HT-29 (cell line): ENCODE measurements around the gene GID4. TPM values are rescaled to one million over a fixed set of nuclear protein-coding genes. Genes with fewer than 3 reads are reported as not detected.

Experiments used
- DNase-seq: peaks from one replicate; pipeline ENCODE4 v3.0.0-alpha.2; 2015; ENCODE audit warnings: low spot score
- total RNA-seq: library from RNA; depleted of rRNA; stranded (reverse); fragments of >200 nt; shearing (Covaris generic); gene quantifications from 2 replicates; pipeline ENCODE4 v1.2.3, GENCODE V29; 2014

Gene GID4
- total RNA-seq, 1 experiment from 2014 or later: 1.5 TPM

DNA sequence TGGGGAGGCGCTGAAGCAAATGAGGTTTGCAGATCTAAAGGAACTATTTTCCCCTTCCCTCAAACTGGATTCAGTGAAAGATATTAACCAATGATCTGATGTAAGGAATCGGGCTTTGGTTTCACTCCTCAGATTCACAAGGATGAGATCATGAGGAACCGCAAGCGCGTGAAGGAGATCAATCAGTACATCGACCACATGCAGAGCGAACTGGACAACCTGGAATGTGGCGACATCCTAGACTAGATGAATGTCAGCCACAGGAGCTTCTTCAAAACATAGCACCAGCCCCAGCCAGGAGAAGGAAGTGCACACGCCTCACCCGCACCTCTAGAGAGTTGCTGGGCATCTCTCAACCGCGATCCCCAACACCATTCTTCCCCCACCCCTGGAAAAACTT, 22.8 kb upstream of the GID4 start:
- no peak for DNase-seq

DNA sequence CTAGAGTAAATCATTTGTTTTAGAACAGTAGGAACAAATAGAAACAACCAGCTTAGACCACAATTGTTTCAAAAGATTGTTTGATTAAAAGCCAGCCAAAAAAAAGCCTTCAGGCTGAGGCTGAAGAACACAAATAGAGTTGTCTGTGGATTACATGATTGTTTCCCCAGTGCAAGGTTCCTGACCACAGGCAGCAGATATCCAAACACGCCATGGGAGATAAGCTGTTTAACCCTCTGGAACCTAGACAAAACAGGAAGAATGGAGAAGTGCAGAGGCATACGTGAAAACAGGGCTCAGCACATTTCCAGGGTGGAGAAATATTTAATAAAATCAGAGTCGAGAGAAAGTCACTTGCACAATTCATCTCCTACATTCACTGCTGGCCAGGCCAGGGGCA, 21.2 kb upstream of the GID4 start:
- DNase-seq: no peak

DNA sequence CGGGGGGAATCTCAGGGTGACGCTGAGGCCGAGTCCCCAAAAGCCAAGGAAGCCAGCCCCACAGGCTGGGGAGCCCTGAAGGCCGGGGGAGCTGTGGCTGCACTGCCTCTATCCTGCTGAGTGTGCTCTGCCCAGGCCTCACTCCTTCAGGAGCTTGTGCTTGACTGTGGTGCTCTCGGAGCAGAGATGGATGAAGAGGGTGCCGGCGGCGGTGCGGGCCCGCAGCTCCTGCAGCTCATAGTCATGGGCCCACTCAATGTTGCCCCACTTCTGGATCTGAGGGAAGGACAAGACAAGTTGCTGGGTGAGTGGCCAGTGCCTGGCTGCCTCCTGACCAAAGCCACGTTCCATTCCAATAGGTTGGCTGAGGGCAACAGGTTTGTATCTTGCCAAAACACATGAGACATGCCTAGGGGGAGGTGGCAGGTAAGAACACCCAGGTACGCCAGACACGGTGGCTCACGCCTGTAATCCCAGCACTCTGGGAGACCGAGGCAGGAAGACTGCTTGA, 20.7 kb upstream of the GID4 start:
- DNase-seq: no peak

DNA sequence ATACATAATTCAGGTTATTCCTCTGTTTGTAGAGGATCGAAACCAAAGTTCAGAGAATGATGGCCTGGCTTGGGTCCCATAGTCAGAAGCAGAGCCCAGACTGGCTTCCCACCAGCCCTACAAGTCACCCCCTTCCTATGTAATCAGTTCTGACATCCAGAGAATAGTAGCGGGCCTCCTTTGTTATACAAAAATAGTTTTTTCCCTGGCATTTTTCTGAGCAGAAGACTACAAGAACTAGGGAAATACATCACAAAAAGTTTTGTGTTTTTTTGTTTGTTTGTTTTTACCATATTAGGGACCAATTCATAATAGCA, 19.4 kb upstream of the GID4 start:
- DNase-seq: no peak

DNA sequence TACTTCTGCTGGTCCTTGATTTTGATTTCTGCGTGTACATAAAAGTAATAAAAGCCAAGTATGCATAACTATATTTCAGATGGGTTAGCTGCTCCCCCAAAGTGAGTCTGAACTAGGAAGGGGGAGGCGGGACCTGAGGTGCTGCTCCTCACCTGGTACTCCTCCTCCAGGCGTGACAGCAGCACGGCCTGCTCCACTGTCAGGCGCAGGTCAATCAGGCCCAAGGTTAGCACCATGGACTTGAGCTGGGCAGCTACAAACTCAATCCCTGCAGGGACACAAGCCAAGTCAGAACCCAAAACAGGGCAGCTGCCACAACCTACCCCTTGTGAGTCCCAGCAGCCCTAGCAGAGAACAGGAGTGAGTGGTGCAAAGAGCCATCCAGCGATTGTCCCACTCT, 18.2 kb upstream of the GID4 start:
- no peak for DNase-seq

DNA sequence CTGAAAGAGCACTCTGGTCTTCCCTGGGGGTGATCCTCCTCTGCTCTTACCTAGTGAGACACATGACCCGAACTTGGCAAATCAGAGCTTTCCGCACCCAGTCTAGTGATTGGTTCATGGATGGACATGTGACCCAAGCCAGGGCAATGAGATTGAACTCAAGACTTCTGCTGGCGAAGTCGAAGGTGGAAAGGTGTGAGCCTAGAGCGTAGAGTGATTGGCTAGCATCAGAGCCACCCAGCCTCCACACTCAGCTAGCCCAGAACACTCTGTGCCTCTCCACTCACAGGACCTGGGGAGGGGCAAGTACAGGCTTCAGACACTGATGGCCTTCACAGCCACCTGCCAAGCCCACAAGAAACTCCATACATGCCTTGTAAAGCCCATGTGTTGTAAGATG, 17.8 kb upstream of the GID4 start:
- no peak for DNase-seq

DNA sequence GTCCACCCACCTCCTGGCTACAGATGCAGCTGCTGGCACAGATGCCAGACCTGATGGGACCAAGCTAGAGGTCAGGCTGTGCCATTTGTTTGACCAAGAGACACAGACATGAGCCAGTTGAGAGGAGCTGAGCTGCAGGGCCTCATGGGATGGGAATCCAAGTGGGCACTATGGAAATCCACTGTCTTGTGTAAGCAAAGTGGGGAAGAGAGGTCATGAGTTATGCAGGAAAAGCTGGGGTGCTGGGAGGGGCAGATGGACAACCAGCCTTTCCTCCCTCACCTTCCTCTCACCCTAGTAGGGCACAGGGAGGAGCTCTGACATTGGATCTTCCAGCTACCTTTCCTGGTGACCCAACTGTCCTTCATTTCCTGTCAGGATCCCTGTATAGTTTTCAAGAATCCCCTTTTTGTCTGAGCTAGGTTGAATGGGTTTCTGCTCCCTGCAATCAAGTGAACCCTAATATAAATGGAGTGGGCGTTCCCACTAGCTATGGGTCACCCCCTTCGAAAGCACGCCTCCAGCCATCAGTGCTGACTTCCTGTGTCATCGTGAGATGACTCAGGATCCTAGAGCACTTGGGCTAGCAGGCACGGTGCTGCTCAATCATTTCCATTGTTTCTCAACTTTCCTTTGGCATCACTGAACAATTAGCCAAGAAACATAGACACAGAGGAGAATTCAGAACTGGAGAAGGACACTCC, 13.8 kb upstream of the GID4 start:
- no peak for DNase-seq

DNA sequence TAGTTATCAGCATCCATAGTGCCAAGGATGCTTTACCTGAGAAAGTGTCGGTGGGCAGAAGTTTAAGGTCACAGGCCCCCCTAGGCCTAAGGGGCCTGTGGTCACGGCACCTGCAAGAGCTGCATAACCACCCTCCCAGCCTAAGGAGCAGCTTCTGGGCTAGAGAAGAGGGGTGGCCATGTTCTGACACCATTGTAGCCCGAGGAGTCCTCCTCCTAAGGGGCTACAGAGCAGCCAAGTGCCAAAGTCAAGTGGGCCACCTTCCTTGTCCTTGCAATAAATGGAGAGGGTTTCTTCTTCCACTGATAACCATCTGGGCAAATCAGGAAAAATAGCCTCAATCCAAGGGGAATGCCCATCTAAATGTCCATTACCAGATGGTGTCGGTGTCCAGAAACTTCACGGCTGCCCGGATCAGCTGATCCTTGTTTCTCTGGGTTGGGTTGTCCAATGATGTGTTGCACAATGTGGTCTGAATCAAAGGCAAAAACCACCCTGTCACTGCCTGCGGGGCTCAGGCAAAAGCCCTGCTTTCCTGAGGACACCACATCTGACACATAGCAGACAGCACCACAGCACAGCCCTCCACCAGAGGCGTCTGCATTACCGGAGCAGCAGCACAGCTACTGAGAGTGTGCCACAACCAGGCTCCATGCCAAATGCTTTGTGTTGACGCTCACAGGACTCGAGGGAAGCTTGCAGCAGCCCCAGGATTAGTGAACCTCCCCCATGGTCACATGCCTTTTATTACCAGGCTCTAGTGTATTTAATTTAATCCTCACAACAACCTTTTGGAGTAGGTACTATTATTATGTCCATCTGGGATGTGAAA, 13.0 kb upstream of the GID4 start:
- no peak for DNase-seq

DNA sequence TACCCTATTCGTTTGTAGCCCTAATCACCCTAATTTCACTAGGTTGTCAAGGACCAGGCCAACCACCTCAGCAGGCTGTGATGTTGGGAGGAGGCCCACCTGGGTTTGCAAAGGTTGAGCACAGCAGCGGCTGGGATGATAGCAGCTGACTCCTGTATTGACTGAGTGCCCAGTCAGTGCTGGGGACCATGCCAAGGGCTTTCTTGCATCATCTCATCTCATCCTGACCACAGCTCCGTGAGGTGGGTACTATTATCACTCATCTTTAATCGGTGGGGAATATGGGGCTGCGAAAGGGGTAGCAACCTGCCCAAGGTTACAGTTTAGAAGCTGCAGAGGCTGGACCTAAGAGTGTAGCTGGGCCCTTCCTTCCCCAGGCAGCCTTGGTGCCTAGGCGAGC, 11.9 kb upstream of the GID4 start:
- DNase-seq: no peak

DNA sequence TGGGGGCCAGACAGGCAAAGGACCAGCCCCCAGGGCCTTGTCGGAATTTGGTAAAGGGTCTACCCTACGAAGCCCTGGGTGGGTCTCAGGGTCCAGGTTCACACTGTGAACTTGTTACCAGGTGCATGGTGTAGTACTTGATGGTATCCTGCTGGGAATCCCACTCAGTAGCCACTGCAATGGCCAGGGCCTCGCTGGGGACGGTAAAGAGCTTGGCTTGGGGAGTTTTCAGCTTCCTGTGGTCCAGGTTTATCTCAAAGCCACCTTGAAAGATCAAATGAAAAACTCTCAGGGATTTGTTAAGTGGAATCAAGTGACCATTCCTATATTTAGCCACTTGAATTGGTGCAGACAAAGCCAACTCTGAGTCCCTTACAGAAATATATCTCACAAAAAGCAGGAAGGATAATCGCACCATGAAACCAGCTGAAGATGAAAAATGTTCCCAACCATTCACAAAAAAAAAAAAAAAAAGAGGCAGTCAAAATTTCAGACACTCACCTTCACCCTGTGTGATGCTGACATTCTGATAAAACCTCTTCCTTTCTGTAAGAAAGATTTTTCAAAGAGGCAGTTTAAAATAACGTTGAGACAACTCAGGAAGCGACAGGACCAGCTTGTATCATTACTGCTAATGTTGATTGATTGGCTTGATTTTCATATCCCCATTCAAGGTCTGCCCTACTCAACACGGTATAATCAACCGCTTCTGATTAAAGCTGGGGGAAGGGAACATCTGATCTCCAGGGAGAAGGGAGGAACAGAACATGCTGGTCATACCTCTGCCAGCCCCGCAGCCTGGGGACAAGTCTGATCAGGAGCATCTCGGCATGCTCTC, 10.9 kb upstream of the GID4 start:
- DNase-seq: no peak

DNA sequence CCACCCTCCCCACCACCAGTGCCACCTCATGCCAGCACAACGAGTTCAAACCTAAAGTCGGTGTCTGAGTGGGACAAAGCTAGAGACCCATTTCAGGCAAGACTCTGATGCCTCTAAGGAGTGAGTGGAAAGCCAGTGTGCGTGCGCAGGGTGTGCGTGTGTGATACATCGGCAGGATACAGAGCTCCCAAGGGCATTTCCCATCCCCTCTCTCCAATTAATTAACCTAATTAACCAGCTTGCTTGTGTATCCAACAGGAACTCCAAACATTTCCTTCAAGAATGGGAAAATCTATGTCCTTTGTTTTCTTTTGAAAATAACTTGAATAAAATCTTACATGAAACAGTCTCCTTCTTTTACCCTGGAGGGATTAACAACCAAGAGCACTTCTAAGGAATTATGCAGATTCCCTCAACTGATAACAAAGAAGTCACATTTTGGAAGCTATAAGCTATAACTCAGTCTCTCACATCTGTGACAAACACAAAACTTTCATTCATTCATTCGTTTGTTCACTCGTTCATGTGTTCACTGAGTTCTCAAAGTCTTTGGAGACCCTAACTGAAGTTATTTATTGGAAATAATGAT, 10.2 kb upstream of the GID4 start:
- no peak for DNase-seq

DNA sequence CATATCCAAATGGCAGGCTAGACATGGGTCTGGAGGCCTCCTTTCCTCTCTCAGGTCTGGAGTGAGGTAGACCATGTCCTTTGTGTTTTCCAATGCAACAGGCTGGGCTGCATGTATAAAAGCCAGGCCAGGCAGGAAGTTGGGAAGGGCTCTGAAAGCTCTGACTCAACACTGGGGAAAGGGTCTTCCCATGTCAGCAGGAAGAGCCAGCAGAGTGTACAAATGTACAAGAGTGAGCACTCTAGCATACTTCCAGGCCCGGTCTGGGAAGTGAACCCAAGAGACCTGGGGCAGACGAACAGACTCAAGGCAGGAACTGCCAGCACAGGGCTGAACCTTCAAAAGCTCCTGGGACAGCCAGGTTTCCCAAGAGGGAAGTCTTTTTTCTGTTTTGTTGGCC, 7.3 kb upstream of the GID4 start:
- no peak for DNase-seq

DNA sequence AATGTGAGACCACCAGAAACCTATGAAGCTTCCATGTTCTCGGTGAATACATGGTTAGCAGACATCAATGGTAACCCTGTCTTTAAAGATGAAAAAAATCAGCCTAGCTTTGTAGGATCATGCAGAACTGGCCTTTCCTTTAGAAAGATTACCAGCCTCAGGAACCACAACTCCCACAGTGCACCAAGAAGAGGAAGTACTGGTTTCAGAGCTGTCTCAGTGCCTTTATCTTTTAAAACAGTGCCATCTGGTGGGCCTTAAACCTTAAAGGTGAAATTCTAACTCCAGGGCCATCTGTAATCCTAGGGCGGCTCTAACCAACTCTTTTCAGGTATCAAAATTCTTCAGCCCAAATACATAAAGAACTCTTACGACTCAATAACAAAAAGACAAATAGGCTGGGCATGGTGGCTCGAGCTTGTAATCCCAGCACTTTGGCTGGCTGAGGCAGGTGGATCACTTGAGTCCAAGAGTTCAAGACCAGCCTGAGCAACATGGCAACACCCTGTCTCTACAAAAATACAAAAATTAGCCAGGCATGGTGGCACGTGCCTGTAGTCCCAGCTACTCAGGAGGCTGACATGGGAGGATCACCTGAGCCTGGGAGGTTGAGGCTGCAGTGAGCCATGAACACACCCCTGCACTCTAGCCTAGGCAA, 5.6 kb upstream of the GID4 start:
- DNase-seq: peak; percentile 78

DNA sequence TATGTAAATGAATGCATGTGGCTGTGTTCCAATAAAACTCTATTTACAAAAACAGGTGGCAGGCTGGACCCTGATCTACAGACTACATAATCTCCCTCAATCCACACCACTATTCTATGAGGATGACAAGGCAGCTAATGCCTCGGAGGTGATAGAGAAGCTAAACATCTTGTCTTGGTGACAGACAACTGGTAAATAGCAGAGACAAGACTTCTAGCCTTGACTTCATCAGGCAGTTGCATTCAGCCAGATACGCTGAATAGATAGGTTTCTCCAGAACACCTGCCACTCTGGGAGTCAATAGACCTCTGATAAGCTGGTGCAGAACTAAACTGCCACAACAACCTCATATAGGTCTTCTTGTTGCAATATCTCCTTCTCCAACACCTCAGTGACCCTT, 3.5 kb upstream of the GID4 start:
- no peak for DNase-seq

DNA sequence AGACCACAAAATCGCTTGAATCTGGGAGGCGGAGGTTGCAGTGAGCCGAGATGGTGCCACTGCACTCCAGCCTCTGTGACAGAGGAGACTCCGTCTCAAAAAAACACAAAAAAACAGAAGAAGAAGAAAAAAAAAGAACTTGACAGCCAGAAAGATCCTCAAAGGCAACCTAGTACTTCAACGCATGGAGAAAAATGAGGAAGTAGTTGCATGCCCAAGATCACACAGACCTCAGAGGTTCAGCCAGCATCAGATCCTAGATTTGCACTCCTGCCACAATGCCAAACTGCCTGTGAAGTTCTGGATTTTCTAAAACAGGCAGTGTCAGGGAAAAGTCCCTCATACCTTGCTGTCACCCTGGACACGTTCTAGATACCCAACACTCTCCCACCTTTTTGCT, 1.7 kb upstream of the GID4 start:
- DNase-seq: no peak

DNA sequence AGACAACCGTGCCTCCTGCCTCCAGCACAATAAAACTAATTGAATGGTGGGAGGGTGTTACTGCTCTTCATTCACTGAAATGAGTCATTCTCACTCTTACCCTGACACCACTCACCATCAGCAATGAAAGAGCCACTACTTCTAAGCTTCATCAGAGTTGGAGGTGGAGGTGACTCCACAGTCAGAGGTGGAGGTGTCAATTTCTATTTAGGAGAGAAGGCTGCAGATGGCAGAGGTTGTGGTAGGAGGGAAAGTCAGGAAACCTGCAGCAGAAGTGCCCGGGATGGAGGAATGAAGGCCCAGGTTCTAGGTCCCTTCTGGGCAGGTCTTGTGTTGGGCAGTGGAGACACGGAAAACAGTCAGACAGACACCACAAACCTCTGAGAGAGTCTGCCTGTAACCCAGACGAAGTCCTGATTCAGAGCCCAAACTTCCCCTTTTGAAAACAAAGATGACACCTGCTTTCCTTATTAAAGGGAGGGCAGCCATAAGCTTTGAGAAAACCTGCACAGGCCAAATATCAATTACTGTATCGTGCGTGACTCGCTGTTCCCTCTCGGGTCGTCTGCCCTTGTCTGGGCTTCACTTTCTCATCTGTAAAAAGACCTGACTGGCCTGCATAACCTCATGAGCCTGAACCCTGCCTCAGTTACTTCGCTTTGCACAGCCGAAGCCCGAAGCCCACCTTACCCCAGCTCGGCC, 908 bp upstream of the GID4 start:
- peak; percentile 9 for DNase-seq

DNA sequence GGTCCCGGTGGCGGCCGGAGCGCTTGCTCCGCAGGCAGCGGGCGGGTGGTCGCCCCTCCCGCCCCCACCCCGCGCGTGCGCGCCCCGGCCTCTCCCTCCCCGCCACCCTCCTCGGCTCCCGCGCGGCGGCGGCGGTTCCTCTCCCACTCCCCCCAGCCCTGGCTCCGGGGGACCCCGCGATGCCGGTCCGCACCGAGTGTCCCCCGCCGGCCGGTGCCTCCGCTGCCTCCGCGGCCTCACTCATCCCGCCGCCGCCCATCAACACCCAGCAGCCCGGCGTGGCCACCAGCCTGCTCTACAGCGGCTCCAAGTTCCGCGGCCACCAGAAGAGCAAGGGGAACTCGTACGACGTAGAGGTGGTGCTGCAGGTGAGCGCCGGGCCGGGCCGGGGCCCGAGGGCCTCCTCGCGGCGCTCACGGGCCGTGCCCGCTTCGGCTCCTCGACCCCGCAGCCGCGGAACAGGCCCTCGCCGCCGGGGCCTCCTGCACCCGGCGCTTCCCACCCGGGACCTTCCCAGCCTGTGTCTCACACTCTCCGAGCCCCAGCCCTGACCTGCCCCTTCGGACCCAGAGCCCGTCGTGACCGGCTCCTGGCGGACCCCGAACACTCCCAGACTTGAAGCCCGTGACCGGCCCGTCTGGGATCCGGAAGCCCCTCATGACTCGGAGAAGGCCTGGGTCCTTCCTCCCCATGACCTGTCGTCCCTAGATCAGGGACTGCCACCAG, 490 bp downstream of the GID4 start:
- peak; percentile 29 for DNase-seq

DNA sequence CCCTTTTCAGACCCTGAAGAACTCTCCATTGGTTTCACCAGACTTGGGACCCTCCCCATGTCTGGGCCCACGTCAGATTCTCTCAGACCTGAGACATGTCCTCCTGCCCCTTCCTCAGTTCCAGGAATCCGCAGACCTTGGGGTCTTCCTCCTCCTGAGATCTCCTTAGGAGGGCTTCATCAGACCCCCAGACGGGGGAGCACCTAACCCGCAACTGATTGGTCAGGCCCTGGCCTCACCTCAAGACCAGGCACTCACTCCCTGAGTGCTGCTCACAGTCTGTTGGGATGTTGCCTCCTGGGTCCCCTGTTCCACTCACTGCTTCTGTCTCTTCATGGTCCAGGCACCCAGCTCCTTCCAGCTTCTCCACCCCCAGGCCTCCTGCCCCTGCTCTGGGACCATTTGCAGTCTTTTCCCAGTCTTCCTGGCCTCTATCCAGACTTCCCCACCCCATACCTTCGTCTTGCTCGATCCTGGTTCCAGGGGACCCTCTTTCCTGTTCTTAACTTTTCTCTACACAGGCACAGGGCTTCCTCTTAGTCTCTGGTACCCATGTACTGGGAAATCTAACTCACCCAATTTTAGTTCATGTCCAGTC, 1.2 kb downstream of the GID4 start:
- DNase-seq: no peak

DNA sequence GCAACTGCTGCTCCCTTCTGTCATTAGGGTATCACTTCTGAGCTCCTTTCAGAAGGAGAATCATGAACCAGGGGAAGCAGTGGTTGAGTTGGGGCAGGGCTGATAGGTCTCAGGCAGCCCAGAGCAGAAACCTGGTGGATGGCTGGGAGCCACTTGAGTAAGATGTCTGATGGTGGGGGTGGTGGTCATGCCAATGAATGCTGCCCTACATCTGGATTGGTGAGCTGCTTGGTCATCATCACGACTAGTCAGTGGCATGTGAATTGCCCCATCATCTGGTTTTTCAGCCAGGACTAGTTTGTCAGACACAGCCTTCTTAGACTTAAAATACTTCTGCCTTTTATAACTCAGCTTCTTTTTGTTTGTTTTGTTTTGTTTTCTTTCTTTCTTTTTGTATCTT, 2.6 kb downstream of the GID4 start:
- no peak for DNase-seq

DNA sequence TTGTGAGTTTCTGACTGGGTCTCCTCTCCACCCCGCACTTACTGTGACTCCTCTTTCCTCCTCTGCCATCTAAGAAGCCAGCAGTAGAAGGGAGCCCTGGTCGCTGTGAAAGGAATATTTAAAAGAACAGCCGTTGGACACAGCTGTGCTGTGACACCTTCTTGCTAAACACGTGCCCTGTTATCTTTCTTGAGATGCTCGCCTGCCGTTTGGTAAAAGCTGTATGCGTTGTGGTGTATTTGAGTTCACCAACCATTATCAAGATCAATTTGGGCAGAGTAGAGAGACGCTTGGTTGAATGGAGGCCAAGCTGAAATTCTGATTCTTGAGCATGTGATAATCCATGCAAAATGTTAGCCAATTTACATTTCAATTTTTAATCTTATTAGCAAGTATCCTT, 3.8 kb downstream of the GID4 start:
- no peak for DNase-seq
